Fibroblast of villous mesenchyme (primary cell): ENCODE data around the gene VPS37D. TPM values are rescaled to one million over a fixed set of nuclear protein-coding genes. Genes with fewer than 3 reads are reported as not detected.
"Not testable (repeated sequence)": the region's sequence is repeated elsewhere in the genome, so short reads cannot be mapped to it uniquely, and the experiment has no call there.

Experiments used
- DNase-seq: peaks from one replicate; pipeline ENCODE4 v3.0.0-alpha.2; 2010; ENCODE audit warnings: low read depth
- H3K4me3 ChIP-seq: 2 replicates; pipeline ENCODE4 v1.5.1; 2011; ENCODE audit warnings: low read depth, mild to moderate bottlenecking, low read length
- total RNA-seq: library from RNA; depleted of rRNA; stranded (reverse); fragments of >200 nt; gene quantifications from 2 replicates; pipeline ENCODE4 v1.2.3, GENCODE V29; 2012
- TF ChIP-seq, protein P1 (sequence below): IDR thresholded peaks from 2 replicates; pipeline ENCODE4 v1.5.1; 2012; ENCODE audit warnings: low read depth, mild to moderate bottlenecking, low read length; ENCODE audit not compliant: insufficient read depth

The VPS37D gene
- total RNA-seq, 1 donor: 3.0 TPM

GRCh38 chr7:73705551-73705920 lies 37.9 kb downstream of the VPS37D start:
- H3K4me3 ChIP-seq: no peak overlapping the region
- no peak for DNase-seq
- TF ChIP-seq, protein P1, sequence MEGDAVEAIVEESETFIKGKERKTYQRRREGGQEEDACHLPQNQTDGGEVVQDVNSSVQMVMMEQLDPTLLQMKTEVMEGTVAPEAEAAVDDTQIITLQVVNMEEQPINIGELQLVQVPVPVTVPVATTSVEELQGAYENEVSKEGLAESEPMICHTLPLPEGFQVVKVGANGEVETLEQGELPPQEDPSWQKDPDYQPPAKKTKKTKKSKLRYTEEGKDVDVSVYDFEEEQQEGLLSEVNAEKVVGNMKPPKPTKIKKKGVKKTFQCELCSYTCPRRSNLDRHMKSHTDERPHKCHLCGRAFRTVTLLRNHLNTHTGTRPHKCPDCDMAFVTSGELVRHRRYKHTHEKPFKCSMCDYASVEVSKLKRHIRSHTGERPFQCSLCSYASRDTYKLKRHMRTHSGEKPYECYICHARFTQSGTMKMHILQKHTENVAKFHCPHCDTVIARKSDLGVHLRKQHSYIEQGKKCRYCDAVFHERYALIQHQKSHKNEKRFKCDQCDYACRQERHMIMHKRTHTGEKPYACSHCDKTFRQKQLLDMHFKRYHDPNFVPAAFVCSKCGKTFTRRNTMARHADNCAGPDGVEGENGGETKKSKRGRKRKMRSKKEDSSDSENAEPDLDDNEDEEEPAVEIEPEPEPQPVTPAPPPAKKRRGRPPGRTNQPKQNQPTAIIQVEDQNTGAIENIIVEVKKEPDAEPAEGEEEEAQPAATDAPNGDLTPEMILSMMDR: no peak

- TF ChIP-seq, protein P1: no peak
- no peak overlapping the region for H3K4me3 ChIP-seq
- no peak for DNase-seq
Measured at GRCh38 chr7:73706126-73707044, 38.8 kb downstream of the VPS37D start.

- TF ChIP-seq, protein P1: no peak
- H3K4me3 ChIP-seq: no peak overlapping the region
- no peak for DNase-seq
Measured at GRCh38 chr7:73707045-73707631, 39.5 kb downstream of the VPS37D start.

- no peak overlapping the region for H3K4me3 ChIP-seq
- TF ChIP-seq, protein P1: no peak
- DNase-seq: no peak
Measured at GRCh38 chr7:73708961-73709549, 41.4 kb downstream of the VPS37D start.

DNA sequence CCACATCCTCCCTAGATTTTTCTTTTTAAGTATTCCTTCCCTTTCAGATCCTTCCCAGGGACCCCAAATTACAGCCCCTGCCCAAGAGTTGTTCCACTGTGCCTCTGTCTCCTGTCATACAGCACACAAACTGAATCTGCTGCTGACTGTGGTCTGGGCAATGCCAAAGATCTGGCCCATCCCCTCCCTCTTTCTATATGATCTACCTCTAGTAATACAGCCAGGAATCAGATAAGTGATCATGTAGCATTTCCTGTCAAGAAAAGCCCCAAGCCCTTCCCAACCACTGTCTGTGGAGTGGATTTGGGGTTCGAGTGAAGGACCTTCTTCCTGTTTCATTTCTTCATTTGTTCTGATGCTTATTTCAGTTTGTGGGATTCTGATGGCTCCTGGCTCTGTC lies 45.1 kb downstream of the VPS37D start:
- no peak for DNase-seq
- TF ChIP-seq, protein P1: no peak
- no peak overlapping the region for H3K4me3 ChIP-seq

DNA sequence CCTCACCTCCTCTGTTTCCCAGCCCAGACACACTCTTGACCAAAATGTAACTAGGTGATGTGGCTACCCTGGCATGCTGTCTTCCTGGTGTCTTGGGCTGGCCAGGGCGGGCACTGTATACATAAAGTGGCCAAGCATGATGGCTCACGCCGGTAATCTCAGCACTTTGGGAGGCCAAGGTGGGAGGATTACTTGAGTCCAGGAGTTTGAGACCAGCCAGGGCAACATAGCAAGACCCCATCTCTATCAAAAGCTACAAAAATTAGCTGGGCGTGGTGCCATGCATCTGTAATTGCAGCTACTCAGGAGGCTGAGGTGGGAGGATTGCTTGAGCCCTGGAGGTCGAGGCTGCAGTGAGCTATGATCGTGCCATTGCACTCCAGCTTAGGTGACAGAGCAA lies 45.7 kb downstream of the VPS37D start:
- DNase-seq, H3K4me3 ChIP-seq: not testable (repeated sequence)

GRCh38 chr7:73715648-73716317 lies 48.2 kb downstream of the VPS37D start:
- DNase-seq: peak; percentile 94
- TF ChIP-seq, protein P1: no peak
- no peak overlapping the region for H3K4me3 ChIP-seq
